ENCODE data around the gene SPOCK1. TPM values are rescaled to one million over a fixed set of nuclear protein-coding genes. Genes with fewer than 3 reads are reported as not detected.

SPOCK1 gene
- total RNA-seq, 4 donors from 2014 or later = 1.1 to 6.4 (median 4.2) TPM; not detected in 1

DNA sequence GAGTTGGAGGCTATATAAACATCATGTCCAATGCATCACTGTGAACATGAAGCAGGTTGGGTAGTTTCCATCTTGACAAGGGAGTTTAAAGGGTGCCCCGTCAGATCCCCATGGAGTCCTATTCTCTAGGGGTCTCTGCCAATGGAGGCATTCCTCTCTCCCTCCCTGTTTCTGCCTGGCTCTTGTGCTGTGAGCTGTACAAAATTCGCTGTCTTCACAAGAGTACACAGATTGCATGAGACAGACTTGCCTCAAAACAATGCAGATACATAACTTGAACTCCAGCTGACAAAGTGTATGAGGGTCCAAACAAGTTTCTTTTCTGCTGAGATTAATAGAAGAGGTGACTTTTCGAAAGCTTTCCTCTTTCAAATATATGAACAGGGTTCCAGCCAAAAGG lies 165.2 kb downstream of the SPOCK1 start:
- no peak overlapping the region for H3K27ac ChIP-seq
- no peak overlapping the region for H3K4me3 ChIP-seq
- no peak for DNase-seq
- no peaks in the 10 kb centered on the region for H3K9me3 ChIP-seq
- no peaks in the 10 kb centered on the region for H3K27me3 ChIP-seq
- H3K4me1 ChIP-seq = no peaks in the 10 kb centered on the region
- H3K36me3 ChIP-seq = no peaks in the 10 kb centered on the region
- no peak for TF ChIP-seq POLR2A (IDR thresholded peaks at IDR 0.05)
- TF ChIP-seq, protein P1, sequence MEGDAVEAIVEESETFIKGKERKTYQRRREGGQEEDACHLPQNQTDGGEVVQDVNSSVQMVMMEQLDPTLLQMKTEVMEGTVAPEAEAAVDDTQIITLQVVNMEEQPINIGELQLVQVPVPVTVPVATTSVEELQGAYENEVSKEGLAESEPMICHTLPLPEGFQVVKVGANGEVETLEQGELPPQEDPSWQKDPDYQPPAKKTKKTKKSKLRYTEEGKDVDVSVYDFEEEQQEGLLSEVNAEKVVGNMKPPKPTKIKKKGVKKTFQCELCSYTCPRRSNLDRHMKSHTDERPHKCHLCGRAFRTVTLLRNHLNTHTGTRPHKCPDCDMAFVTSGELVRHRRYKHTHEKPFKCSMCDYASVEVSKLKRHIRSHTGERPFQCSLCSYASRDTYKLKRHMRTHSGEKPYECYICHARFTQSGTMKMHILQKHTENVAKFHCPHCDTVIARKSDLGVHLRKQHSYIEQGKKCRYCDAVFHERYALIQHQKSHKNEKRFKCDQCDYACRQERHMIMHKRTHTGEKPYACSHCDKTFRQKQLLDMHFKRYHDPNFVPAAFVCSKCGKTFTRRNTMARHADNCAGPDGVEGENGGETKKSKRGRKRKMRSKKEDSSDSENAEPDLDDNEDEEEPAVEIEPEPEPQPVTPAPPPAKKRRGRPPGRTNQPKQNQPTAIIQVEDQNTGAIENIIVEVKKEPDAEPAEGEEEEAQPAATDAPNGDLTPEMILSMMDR (IDR thresholded peaks at IDR 0.05) = no peak

DNA sequence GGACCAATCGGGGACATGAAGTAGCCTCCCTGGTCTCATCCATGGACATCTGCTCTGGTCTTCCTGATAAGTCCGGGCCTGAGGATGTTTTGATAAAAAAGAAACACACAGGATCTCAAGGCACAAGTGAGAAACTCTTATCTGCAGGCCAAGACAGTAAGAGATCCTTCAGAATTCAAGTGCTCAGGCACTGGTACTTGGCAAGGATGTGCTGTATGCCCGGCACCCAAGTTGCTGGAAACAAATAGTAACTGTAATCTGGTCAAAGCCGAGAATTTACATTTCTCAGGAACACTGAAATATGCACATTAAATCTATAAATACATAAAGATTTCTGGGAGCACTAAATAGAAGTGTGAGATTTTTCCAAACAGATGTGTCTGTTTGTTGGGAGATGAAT lies 165.7 kb downstream of the SPOCK1 start:
- H3K9me3 ChIP-seq = no peaks in the 10 kb centered on the region
- H3K4me1 ChIP-seq = no peaks in the 10 kb centered on the region
- no peak for TF ChIP-seq POLR2A (IDR thresholded peaks at IDR 0.05)
- TF ChIP-seq, protein P1 (IDR thresholded peaks at IDR 0.05) = no peak
- no peak overlapping the region for H3K4me3 ChIP-seq
- H3K36me3 ChIP-seq = no peaks in the 10 kb centered on the region
- H3K27me3 ChIP-seq = no peaks in the 10 kb centered on the region
- H3K27ac ChIP-seq = no peak overlapping the region
- no peak for DNase-seq

DNA sequence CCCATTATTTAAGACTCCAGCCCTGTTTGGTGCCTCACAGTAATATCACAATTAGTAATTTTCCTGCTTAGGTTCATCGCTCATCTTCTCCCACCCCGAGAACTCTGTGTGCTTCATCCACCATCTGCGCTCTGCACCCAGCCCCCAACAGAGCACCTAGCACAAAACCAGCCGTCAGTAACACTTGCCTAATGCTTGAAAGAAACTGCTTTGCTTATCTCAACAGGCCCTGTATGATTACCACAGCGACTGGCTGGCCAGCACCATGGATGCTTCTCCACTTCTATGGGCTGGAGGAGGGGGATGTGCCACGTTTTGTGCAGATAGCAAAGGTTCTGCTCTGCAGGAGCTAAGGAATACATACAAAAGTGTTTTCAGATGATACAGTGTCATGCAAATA lies 166.8 kb downstream of the SPOCK1 start:
- Histone ChIP-seq H3K36me3 (no peaks in the 10 kb centered on the region), H3K27ac (no peak overlapping the region), H3K4me3 (no peak overlapping the region), H3K9me3 (no peaks in the 10 kb centered on the region), H3K4me1 (no peaks in the 10 kb centered on the region), H3K27me3 (no peaks in the 10 kb centered on the region)
- TF ChIP-seq, protein P1 (IDR thresholded peaks at IDR 0.05) = no peak
- no peak for TF ChIP-seq POLR2A (IDR thresholded peaks at IDR 0.05)
- DNase-seq = no peak

DNA sequence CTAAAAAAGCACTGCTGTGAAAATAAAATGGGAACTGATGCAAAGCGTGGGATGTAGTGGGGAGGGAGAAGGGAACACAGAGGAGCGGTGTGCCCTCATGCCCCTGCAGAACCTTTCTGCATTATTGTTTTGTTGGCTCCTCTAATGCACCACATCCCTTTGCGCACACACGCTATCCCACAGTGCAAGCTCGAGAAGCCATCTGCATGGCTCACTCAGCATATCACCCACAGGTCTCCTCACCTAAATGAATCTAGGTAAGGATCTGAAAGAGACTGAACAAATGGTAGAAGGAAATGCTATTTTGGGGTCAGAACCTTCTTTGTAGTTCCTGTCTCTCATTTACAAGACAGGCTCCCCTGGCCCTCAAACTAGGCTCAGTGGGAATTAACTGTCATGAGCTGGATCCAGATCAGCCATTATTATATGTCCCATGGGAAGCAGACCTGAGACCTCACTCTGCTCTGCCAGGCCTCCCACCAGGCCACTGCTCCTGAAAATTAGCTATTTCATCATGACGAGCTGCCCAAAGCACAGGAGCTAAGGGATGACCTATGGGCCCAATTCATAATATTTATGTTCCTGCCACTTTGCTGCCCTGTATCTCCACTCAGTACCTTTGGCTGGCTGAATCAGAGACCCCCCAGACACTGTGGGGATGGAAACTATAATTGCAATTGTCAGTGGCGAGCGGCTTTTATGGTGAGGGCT lies 169.4 kb downstream of the SPOCK1 start:
- H3K27ac ChIP-seq = no peak overlapping the region
- no peak for DNase-seq
- no peak overlapping the region for H3K4me3 ChIP-seq
- H3K4me1 ChIP-seq = no peaks in the 10 kb centered on the region
- H3K9me3 ChIP-seq = no peaks in the 10 kb centered on the region
- no peak for TF ChIP-seq POLR2A (IDR thresholded peaks at IDR 0.05)
- TF ChIP-seq, protein P1 (IDR thresholded peaks at IDR 0.05) = no peak
- no peaks in the 10 kb centered on the region for H3K36me3 ChIP-seq
- no peaks in the 10 kb centered on the region for H3K27me3 ChIP-seq

DNA sequence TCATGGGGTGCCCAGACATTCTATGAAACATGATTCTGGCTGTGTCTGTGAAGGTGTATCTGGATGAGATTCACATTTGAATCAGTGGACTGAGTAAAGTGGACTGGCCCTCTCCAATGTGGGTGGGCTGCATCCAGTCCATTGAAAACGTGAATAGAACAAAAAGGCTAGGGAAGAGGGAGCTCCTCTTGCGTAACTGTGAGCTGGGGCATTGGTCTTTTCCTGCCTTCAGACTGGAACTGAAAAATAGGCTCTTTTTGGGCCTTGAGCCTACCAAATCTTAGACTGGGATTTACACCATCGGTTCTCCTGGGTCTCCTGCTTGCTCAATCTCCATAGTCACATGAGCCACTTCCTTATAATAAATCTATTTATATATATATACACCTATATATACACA lies 170.1 kb downstream of the SPOCK1 start:
- TF ChIP-seq, protein P1 (IDR thresholded peaks at IDR 0.05) = no peak
- no peak for TF ChIP-seq POLR2A (IDR thresholded peaks at IDR 0.05)
- no peak for DNase-seq
- H3K27ac ChIP-seq = no peak overlapping the region
- H3K4me3 ChIP-seq = no peak overlapping the region
- H3K36me3 ChIP-seq = no peaks in the 10 kb centered on the region
- no peaks in the 10 kb centered on the region for H3K27me3 ChIP-seq
- no peaks in the 10 kb centered on the region for H3K9me3 ChIP-seq
- no peaks in the 10 kb centered on the region for H3K4me1 ChIP-seq

Measured in Peyer's patch (tissue), 4 donors.